Measurements from ENCODE around the gene ARL15.

DNA sequence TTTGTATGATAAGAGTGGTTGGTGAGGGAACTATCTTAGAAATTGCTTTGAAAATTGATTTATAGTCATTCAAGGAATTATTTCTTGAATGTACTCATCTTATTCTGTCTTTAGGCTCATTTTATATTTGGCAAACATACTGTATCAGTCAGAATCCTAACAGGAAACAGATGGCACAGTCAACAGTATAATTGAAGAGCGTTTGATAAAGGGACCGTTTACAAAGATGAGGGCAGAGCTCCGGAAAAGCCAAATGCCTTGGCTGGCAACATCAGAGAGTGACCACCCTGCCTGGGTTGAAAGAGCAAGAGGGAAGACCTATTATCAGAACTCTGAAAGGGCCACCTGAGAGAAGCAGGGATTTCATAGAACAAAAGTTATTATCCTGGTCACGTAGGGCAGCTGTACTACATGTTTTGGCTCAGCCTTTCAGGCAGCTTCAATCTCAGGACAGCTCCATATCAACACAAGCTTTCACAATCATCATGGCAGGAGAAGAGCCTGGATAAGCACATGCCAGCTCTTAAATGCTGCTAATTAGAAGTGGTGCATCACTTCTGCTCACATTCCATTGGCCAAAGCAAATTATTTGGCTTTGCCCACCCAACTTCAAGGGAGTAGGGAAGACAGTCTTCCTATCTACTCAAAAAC, 47.2 kb upstream of the ARL15 start:
- TF ChIP-seq EZH2 (IDR thresholded peaks at IDR 0.05) (no peak), FOXP2 (optimal IDR thresholded peaks at IDR 0.05; ENCODE audit: control extremely low read depth, extremely low read length, insufficient read depth) (no peak)
